ENCODE data around the gene BTF3L4.

BTF3L4 gene

GRCh38 chr1:52112489-52112888 lies 56.4 kb downstream of the BTF3L4 start:
- H3K36me3 ChIP-seq (ENCODE audit: control insufficient read depth in 5 of 5, insufficient read depth in 5 of 5, low read length in 5 of 5), result no peaks in the 10 kb centered on the region
- H3K27ac ChIP-seq (ENCODE audit: low read depth, low read length), result no peak overlapping the region
- H3K4me3 ChIP-seq (ENCODE audit: low read depth in 1 of 5, low read length in 5 of 5), result no peak overlapping the region
- H3K9me3 ChIP-seq (ENCODE audit: control insufficient read depth in 5 of 5, low read length in 5 of 5), result no peaks in the 10 kb centered on the region
- H3K27me3 ChIP-seq (ENCODE audit: control insufficient read depth in 5 of 5, insufficient read depth in 4 of 5, low read length in 5 of 5), result no peaks in the 10 kb centered on the region
- no peaks in the 10 kb centered on the region for H3K4me1 ChIP-seq (ENCODE audit: control insufficient read depth in 5 of 5, insufficient read depth in 5 of 5, low read length in 5 of 5)
- H3K9ac ChIP-seq (ENCODE audit: low read length in 5 of 5), result no peak overlapping the region

- no peaks in the 10 kb centered on the region for H3K9me3 ChIP-seq (ENCODE audit: control insufficient read depth in 5 of 5, low read length in 5 of 5)
- H3K4me3 ChIP-seq (ENCODE audit: low read depth in 1 of 5, low read length in 5 of 5), result no peak overlapping the region
- H3K27me3 ChIP-seq (ENCODE audit: control insufficient read depth in 5 of 5, insufficient read depth in 4 of 5, low read length in 5 of 5), result no peaks in the 10 kb centered on the region
- no peak overlapping the region for H3K9ac ChIP-seq (ENCODE audit: low read length in 5 of 5)
- no peak overlapping the region for H3K27ac ChIP-seq (ENCODE audit: low read depth, low read length)
- H3K36me3 ChIP-seq (ENCODE audit: control insufficient read depth in 5 of 5, insufficient read depth in 5 of 5, low read length in 5 of 5), result no peaks in the 10 kb centered on the region
- no peaks in the 10 kb centered on the region for H3K4me1 ChIP-seq (ENCODE audit: control insufficient read depth in 5 of 5, insufficient read depth in 5 of 5, low read length in 5 of 5)
Observed at GRCh38 chr1:52119301-52120079, 63.4 kb downstream of the BTF3L4 start.

GRCh38 chr1:52122384-52122783 lies 66.3 kb downstream of the BTF3L4 start:
- H3K36me3 ChIP-seq (ENCODE audit: control insufficient read depth in 5 of 5, insufficient read depth in 5 of 5, low read length in 5 of 5), result no peaks in the 10 kb centered on the region
- no peaks in the 10 kb centered on the region for H3K4me1 ChIP-seq (ENCODE audit: control insufficient read depth in 5 of 5, insufficient read depth in 5 of 5, low read length in 5 of 5)
- H3K27ac ChIP-seq (ENCODE audit: low read depth, low read length), result no peak overlapping the region
- H3K9ac ChIP-seq (ENCODE audit: low read length in 5 of 5), result no peak overlapping the region
- peaks cover 0 to 3% (median 0%) of the 10 kb centered on the region in 5 donors for H3K27me3 ChIP-seq (ENCODE audit: control insufficient read depth in 5 of 5, insufficient read depth in 4 of 5, low read length in 5 of 5)
- no peak overlapping the region for H3K4me3 ChIP-seq (ENCODE audit: low read depth in 1 of 5, low read length in 5 of 5)
- no peaks in the 10 kb centered on the region for H3K9me3 ChIP-seq (ENCODE audit: control insufficient read depth in 5 of 5, low read length in 5 of 5)

DNA sequence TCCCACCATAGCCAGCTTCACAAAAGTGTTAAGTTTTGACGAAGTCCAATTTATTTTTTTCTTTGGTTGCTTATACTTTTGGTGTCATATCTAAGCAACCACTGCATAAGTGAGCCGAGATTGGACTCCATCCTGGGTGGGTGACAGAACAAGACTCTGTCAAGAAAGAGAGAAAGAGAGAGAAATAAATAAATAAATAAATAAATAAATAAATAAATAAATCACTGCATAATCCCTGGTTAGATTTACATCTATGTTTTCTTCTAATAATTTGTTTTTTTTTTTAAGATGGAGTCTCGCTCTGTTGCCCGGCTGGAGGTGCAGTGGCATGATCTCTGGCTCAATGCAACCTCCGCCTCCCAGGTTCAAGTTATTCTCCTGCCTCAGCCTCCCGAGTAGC lies 67.5 kb downstream of the BTF3L4 start:
- H3K9ac ChIP-seq (ENCODE audit: low read length in 5 of 5), result no peak overlapping the region
- peaks cover 0 to 4% (median 0%) of the 10 kb centered on the region in 5 donors for H3K4me1 ChIP-seq (ENCODE audit: control insufficient read depth in 5 of 5, insufficient read depth in 5 of 5, low read length in 5 of 5)
- no peaks in the 10 kb centered on the region for H3K36me3 ChIP-seq (ENCODE audit: control insufficient read depth in 5 of 5, insufficient read depth in 5 of 5, low read length in 5 of 5)
- peaks cover 0 to 3% (median 0%) of the 10 kb centered on the region in 5 donors for H3K27me3 ChIP-seq (ENCODE audit: control insufficient read depth in 5 of 5, insufficient read depth in 4 of 5, low read length in 5 of 5)
- H3K27ac ChIP-seq (ENCODE audit: low read depth, low read length), result no peak overlapping the region
- no peak overlapping the region for H3K4me3 ChIP-seq (ENCODE audit: low read depth in 1 of 5, low read length in 5 of 5)
- no peaks in the 10 kb centered on the region for H3K9me3 ChIP-seq (ENCODE audit: control insufficient read depth in 5 of 5, low read length in 5 of 5)

- H3K27me3 ChIP-seq (ENCODE audit: control insufficient read depth in 5 of 5, insufficient read depth in 4 of 5, low read length in 5 of 5), result peaks cover 0 to 3% (median 0%) of the 10 kb centered on the region in 5 donors
- H3K9me3 ChIP-seq (ENCODE audit: control insufficient read depth in 5 of 5, low read length in 5 of 5), result no peaks in the 10 kb centered on the region
- no peak overlapping the region for H3K9ac ChIP-seq (ENCODE audit: low read length in 5 of 5)
- no peaks in the 10 kb centered on the region for H3K36me3 ChIP-seq (ENCODE audit: control insufficient read depth in 5 of 5, insufficient read depth in 5 of 5, low read length in 5 of 5)
- H3K4me3 ChIP-seq (ENCODE audit: low read depth in 1 of 5, low read length in 5 of 5), result no peak overlapping the region
- H3K27ac ChIP-seq (ENCODE audit: low read depth, low read length), result no peak overlapping the region
- peaks cover 0 to 4% (median 0%) of the 10 kb centered on the region in 5 donors for H3K4me1 ChIP-seq (ENCODE audit: control insufficient read depth in 5 of 5, insufficient read depth in 5 of 5, low read length in 5 of 5)
Observed at GRCh38 chr1:52125736-52126359, 69.8 kb downstream of the BTF3L4 start.

GRCh38 chr1:52127181-52128180 lies 71.4 kb downstream of the BTF3L4 start:
- Histone ChIP-seq H3K27ac (ENCODE audit: low read depth, low read length) (no peak overlapping the region), H3K4me3 (ENCODE audit: low read depth in 1 of 5, low read length in 5 of 5) (no peak overlapping the region), H3K36me3 (ENCODE audit: control insufficient read depth in 5 of 5, insufficient read depth in 5 of 5, low read length in 5 of 5) (no peaks in the 10 kb centered on the region), H3K4me1 (ENCODE audit: control insufficient read depth in 5 of 5, insufficient read depth in 5 of 5, low read length in 5 of 5) (peaks cover 0 to 4% (median 0%) of the 10 kb centered on the region in 5 donors), H3K27me3 (ENCODE audit: control insufficient read depth in 5 of 5, insufficient read depth in 4 of 5, low read length in 5 of 5) (peaks cover 0 to 3% (median 0%) of the 10 kb centered on the region in 5 donors), H3K9ac (ENCODE audit: low read length in 5 of 5) (no peak overlapping the region), H3K9me3 (ENCODE audit: control insufficient read depth in 5 of 5, low read length in 5 of 5) (no peaks in the 10 kb centered on the region)

GRCh38 chr1:52139817-52140540 lies 83.9 kb downstream of the BTF3L4 start:
- no peak overlapping the region for H3K9ac ChIP-seq (ENCODE audit: low read length in 5 of 5)
- H3K9me3 ChIP-seq (ENCODE audit: control insufficient read depth in 5 of 5, low read length in 5 of 5), result no peaks in the 10 kb centered on the region
- H3K4me1 ChIP-seq (ENCODE audit: control insufficient read depth in 5 of 5, insufficient read depth in 5 of 5, low read length in 5 of 5), result peaks cover 3 to 25% (median 21%) of the 10 kb centered on the region in 5 donors
- no peaks in the 10 kb centered on the region for H3K36me3 ChIP-seq (ENCODE audit: control insufficient read depth in 5 of 5, insufficient read depth in 5 of 5, low read length in 5 of 5)
- H3K4me3 ChIP-seq (ENCODE audit: low read depth in 1 of 5, low read length in 5 of 5), result no peak overlapping the region
- H3K27me3 ChIP-seq (ENCODE audit: control insufficient read depth in 5 of 5, insufficient read depth in 4 of 5, low read length in 5 of 5), result no peaks in the 10 kb centered on the region
- no peak overlapping the region for H3K27ac ChIP-seq (ENCODE audit: low read depth, low read length)

All from subcutaneous abdominal adipose tissue (tissue), 5 donors.